ENCODE results near the gene TPSB2. TPM values are rescaled to one million over a fixed set of nuclear protein-coding genes. Genes with fewer than 3 reads are reported as not detected.
"Not testable (repeated sequence)": the region's sequence is repeated elsewhere in the genome, so short reads cannot be mapped to it uniquely, and the experiment has no call there.

The TPSB2 gene
- total RNA-seq, 1 donor from 2014 or later, result not detected

GRCh38 chr16:1258225-1258600 lies 28.2 kb upstream of the TPSB2 start:
- Mint-ChIP-seq H3K27ac (no peak overlapping the region), H3K27me3 (ENCODE audit: low read depth) (peaks cover 27% of the 10 kb centered on the region), H3K4me1 (peaks cover 8% of the 10 kb centered on the region), H3K4me3 (no peak overlapping the region), H3K36me3 (no peaks in the 10 kb centered on the region), H3K9me3 (no peaks in the 10 kb centered on the region)
- no peak for DNase-seq (ENCODE audit: low spot score in 2 of 2, unreplicated experiment in 2 of 2)
- no peak for TF ChIP-seq CTCF (IDR thresholded peaks at IDR 0.05; ENCODE audit: unreplicated experiment)

- H3K27me3 Mint-ChIP-seq (ENCODE audit: low read depth), result peaks cover 27% of the 10 kb centered on the region
- no peaks in the 10 kb centered on the region for H3K36me3 Mint-ChIP-seq
- H3K4me3 Mint-ChIP-seq, result no peak overlapping the region
- H3K27ac Mint-ChIP-seq, result no peak overlapping the region
- TF ChIP-seq CTCF (IDR thresholded peaks at IDR 0.05; ENCODE audit: unreplicated experiment), result no peak
- H3K4me1 Mint-ChIP-seq, result peaks cover 8% of the 10 kb centered on the region
- no peaks in the 10 kb centered on the region for H3K9me3 Mint-ChIP-seq
- no peak for DNase-seq (ENCODE audit: low spot score in 2 of 2, unreplicated experiment in 2 of 2)
Measured at GRCh38 chr16:1257561-1258224, 27.7 kb upstream of the TPSB2 start.

GRCh38 chr16:1256874-1257322 lies 26.9 kb upstream of the TPSB2 start:
- Mint-ChIP-seq H3K36me3 (no peaks in the 10 kb centered on the region), H3K4me1 (peaks cover 5% of the 10 kb centered on the region), H3K9me3 (no peaks in the 10 kb centered on the region), H3K27ac (no peak overlapping the region), H3K27me3 (ENCODE audit: low read depth) (peaks cover 23% of the 10 kb centered on the region), H3K4me3 (no peak overlapping the region)
- no peak for TF ChIP-seq CTCF (IDR thresholded peaks at IDR 0.05; ENCODE audit: unreplicated experiment)
- DNase-seq (ENCODE audit: low spot score in 2 of 2, unreplicated experiment in 2 of 2), result no peak

- H3K4me1 Mint-ChIP-seq; H3K27ac Mint-ChIP-seq; H3K36me3 Mint-ChIP-seq; H3K9me3 Mint-ChIP-seq; DNase-seq (ENCODE audit: low spot score in 2 of 2, unreplicated experiment in 2 of 2); H3K4me3 Mint-ChIP-seq: not testable (repeated sequence)
- H3K27me3 Mint-ChIP-seq (ENCODE audit: low read depth), result peaks cover 20% of the 10 kb centered on the region
Measured at GRCh38 chr16:1256296-1256873, 26.4 kb upstream of the TPSB2 start.

- DNase-seq (ENCODE audit: low spot score in 2 of 2, unreplicated experiment in 2 of 2); H3K4me1 Mint-ChIP-seq; H3K4me3 Mint-ChIP-seq; H3K9me3 Mint-ChIP-seq; H3K27ac Mint-ChIP-seq; H3K36me3 Mint-ChIP-seq: not testable (repeated sequence)
- H3K27me3 Mint-ChIP-seq (ENCODE audit: low read depth), result peaks cover 16% of the 10 kb centered on the region
Measured at GRCh38 chr16:1255276-1256122, 25.5 kb upstream of the TPSB2 start, which contains the start of gene TPSD1. TSS of gene TPSD1 (plus strand) at chr16:1256069. CDS start at chr16:1256281, 212 bp downstream.

DNA sequence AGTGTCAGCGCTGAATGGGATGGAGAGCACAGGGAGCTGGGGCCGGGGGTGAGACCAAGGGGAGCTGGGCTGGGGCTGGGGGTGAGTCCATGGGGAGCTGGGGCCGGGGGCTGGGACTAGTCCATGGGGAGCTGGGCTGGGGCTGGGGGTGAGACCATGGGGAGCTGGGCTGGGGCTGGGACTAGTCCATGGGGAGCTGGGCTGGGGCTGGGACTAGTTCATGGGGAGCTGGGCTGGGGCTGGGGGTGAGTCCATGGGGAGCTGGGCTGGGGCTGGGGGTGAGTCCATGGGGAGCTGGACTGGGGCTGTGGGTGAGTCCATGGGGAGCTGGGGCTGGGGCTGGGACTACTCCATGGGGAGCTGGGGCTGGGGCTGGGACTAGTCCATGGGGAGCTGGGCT lies 24.8 kb upstream of the TPSB2 start:
- not testable (repeated sequence) for DNase-seq (ENCODE audit: low spot score in 2 of 2, unreplicated experiment in 2 of 2); H3K4me3 Mint-ChIP-seq

GRCh38 chr16:1253701-1254364 lies 23.8 kb upstream of the TPSB2 start:
- not testable (repeated sequence) for H3K27me3 Mint-ChIP-seq (ENCODE audit: low read depth); H3K9me3 Mint-ChIP-seq; H3K36me3 Mint-ChIP-seq; H3K4me3 Mint-ChIP-seq; H3K4me1 Mint-ChIP-seq; H3K27ac Mint-ChIP-seq; DNase-seq (ENCODE audit: low spot score in 2 of 2, unreplicated experiment in 2 of 2)

More for the DNA sequence above, 24.8 kb upstream of the TPSB2 start:
- H3K4me1 Mint-ChIP-seq, H3K36me3 Mint-ChIP-seq, H3K9me3 Mint-ChIP-seq, H3K27ac Mint-ChIP-seq: not testable (repeated sequence)
- peaks cover 11% of the 10 kb centered on the region for H3K27me3 Mint-ChIP-seq (ENCODE audit: low read depth)

GRCh38 chr16:1249031-1249755 lies 19.2 kb upstream of the TPSB2 start:
- peaks cover 24% of the 10 kb centered on the region for H3K27me3 Mint-ChIP-seq (ENCODE audit: low read depth)
- not testable (repeated sequence) for H3K9me3 Mint-ChIP-seq; H3K4me3 Mint-ChIP-seq; H3K4me1 Mint-ChIP-seq; DNase-seq (ENCODE audit: low spot score in 2 of 2, unreplicated experiment in 2 of 2); H3K36me3 Mint-ChIP-seq; H3K27ac Mint-ChIP-seq

- not testable (repeated sequence) for DNase-seq (ENCODE audit: low spot score in 2 of 2, unreplicated experiment in 2 of 2); H3K27ac Mint-ChIP-seq; H3K4me3 Mint-ChIP-seq; H3K36me3 Mint-ChIP-seq; H3K9me3 Mint-ChIP-seq; H3K4me1 Mint-ChIP-seq
- peaks cover 24% of the 10 kb centered on the region for H3K27me3 Mint-ChIP-seq (ENCODE audit: low read depth)
Measured at GRCh38 chr16:1247903-1248537, 18.0 kb upstream of the TPSB2 start.

All from mesothelial cell of epicardium (in vitro differentiated cells).